Smooth muscle cell (in vitro differentiated cells): ENCODE results near the gene SAMD4A. TPM values are rescaled to one million over a fixed set of nuclear protein-coding genes. Genes with fewer than 3 reads are reported as not detected.

ENCODE experiments used
- DNase-seq: peaks from one replicate; lab custom pipeline; 2025; ENCODE audit not compliant: unreplicated experiment; lab: John Stamatoyannopoulos, UW
- H2AFZ ChIP-seq: fragments of 200-600 bp; sonication (generic); 2 replicates; pipeline ENCODE4 v1.6.0; 2016; ENCODE audit warnings: antibody characterized with exemption, low read depth, mild to moderate bottlenecking
- H3F3A ChIP-seq: fragments of 200-600 bp; sonication (generic); 2 replicates; pipeline ENCODE4 v1.6.0; 2017; ENCODE audit warnings: antibody characterized with exemption, low read depth
- H3K27ac ChIP-seq: fragments of 200-600 bp; sonication (generic); 2 replicates; pipeline ENCODE4 v1.5.1; 2016; ENCODE audit warnings: low read depth, mild to moderate bottlenecking
- H3K27me3 ChIP-seq: fragments of 200-600 bp; sonication (generic); 2 replicates; pipeline ENCODE4 v1.6.1; 2016; ENCODE audit warnings: low read depth, mild to moderate bottlenecking
- H3K36me3 ChIP-seq: fragments of 200-600 bp; sonication (generic); 2 replicates; pipeline ENCODE4 v1.5.1; 2016; ENCODE audit warnings: low read depth
- H3K4me1 ChIP-seq: fragments of 200-600 bp; sonication (generic); 2 replicates; pipeline ENCODE4 v1.5.1; 2016; ENCODE audit warnings: low read depth
- H3K4me2 ChIP-seq: fragments of 200-600 bp; sonication (generic); 2 replicates; pipeline ENCODE4 v1.6.0; 2016; ENCODE audit warnings: mild to moderate bottlenecking
- H3K4me3 ChIP-seq: fragments of 200-600 bp; sonication (generic); 2 replicates; pipeline ENCODE4 v1.5.1; 2016; ENCODE audit warnings: mild to moderate bottlenecking
- H3K79me2 ChIP-seq: fragments of 200-600 bp; sonication (generic); 2 replicates; pipeline ENCODE4 v1.6.0; 2016; ENCODE audit warnings: low read depth, mild to moderate bottlenecking
- H3K9ac ChIP-seq: fragments of 200-600 bp; sonication (generic); 2 replicates; pipeline ENCODE4 v1.6.0; 2016; ENCODE audit warnings: low read depth
- H3K9me3 ChIP-seq: fragments of 200-600 bp; sonication (generic); replicated peaks from 2 replicates; pipeline ENCODE4 v1.5.1; 2016; ENCODE audit warnings: low read depth
- H4K20me1 ChIP-seq: fragments of 200-600 bp; sonication (generic); 2 replicates; pipeline ENCODE4 v1.6.0; 2016; ENCODE audit warnings: low read depth
- whole genome bisulfite sequencing: methylation state at CpG from one replicate; pipeline ENCODE4 v1.1.7; 2016; ENCODE audit warnings: low lambda C conversion rate; 5-methylcytosine and 5-hydroxymethylcytosine counted together
- polyA plus RNA-seq: library from polyadenylated mRNA; unstranded; fragments of >200 nt; fragmentation: Nextera tagmentation; extraction: Ambion mirVana; gene quantifications from 2 replicates; pipeline ENCODE4 v1.2.1, GENCODE V29; 2016
- total RNA-seq: library from RNA; depleted of rRNA; stranded (reverse); fragments of >200 nt; gene quantifications from 2 replicates; pipeline ENCODE4 v1.2.3, GENCODE V29; 2014
- TF ChIP-seq, protein P1 (sequence below): fragments of 200-600 bp; sonication (generic); IDR thresholded peaks from 2 replicates; pipeline ENCODE4 v1.5.1; 2017; ENCODE audit warnings: borderline replicate concordance, mild to moderate bottlenecking, antibody characterized with exemption; ENCODE audit not compliant: insufficient read depth, poor library complexity, severe bottlenecking

Gene SAMD4A
- total and polyA plus RNA-seq, 2 experiments from 2014 or later, result 9.2 to 36.7 TPM

DNA sequence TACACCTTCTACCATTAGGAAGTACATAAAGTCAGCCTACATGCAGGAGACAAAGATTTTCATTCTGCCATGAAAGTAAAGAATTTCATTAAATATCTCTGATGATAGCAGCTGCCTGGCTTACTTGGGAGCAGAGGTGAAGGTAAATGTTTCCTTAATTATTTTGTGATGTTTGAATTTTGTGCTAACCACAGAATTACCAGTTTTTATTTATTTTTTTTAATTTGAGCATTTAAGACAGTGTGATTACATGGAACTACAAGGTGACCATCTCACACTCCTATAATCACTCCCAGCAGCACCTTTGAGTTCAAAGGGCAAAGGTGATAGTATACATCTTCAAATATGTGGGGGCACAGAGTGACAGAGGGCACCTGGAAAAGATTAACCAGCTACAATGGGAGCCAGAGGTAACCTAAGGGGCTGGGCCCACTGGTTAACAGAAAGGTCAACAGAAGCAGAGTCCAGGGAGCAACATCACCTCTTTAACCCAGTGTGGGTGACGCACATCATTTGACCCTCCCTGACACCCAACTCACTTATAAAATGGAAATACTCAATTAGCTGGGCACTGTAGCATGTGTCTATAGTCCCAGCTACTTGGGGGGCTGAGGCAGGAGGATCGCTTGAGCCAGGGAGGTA lies 270.7 kb downstream of the SAMD4A start:
- TF ChIP-seq, protein P1, sequence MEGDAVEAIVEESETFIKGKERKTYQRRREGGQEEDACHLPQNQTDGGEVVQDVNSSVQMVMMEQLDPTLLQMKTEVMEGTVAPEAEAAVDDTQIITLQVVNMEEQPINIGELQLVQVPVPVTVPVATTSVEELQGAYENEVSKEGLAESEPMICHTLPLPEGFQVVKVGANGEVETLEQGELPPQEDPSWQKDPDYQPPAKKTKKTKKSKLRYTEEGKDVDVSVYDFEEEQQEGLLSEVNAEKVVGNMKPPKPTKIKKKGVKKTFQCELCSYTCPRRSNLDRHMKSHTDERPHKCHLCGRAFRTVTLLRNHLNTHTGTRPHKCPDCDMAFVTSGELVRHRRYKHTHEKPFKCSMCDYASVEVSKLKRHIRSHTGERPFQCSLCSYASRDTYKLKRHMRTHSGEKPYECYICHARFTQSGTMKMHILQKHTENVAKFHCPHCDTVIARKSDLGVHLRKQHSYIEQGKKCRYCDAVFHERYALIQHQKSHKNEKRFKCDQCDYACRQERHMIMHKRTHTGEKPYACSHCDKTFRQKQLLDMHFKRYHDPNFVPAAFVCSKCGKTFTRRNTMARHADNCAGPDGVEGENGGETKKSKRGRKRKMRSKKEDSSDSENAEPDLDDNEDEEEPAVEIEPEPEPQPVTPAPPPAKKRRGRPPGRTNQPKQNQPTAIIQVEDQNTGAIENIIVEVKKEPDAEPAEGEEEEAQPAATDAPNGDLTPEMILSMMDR, result no peak
- WGBS, result 90% methylated on average over 2 of the region's 2 CpGs
- no peak overlapping the region for H3K27ac ChIP-seq
- no peaks in the 10 kb centered on the region for H3K9me3 ChIP-seq
- no peak overlapping the region for H2AFZ ChIP-seq
- no peak overlapping the region for H3K9ac ChIP-seq
- H3K4me2 ChIP-seq, result no peak overlapping the region
- H3F3A ChIP-seq, result no peaks in the 10 kb centered on the region
- no peaks in the 10 kb centered on the region for H3K36me3 ChIP-seq
- no peaks in the 10 kb centered on the region for H4K20me1 ChIP-seq
- H3K4me1 ChIP-seq, result no peaks in the 10 kb centered on the region
- DNase-seq, result no peak
- H3K4me3 ChIP-seq, result no peak overlapping the region
- no peaks in the 10 kb centered on the region for H3K79me2 ChIP-seq
- H3K27me3 ChIP-seq, result no peaks in the 10 kb centered on the region

DNA sequence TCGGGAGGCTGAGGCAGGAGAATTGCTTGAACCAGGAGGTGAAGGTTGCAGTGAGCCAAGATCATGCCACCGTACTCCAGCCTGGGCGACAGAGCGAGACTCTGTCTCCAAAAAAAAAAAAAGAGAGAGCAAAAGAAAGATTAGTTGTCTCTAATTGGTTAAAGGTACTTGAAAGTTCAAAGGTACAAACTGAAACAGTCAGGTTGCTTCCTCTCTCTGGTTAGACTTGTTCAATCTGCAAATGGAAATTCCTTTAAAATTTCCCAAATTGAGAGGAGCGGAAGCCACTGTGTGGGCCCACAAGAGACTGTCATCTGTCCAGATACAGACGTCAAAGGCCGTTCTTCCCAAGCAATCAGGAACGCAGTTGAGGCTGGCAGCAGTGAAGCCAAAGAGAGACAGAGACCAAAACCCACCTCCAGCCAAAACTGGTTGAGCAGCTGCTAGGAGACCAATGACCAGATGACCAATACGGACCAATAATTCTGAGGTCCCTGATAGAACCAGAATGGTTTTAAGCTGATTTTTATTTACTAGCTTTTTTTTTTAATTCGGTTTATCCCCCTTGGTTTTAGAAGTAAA lies 272.1 kb downstream of the SAMD4A start:
- Histone ChIP-seq H3K4me2 (no peak overlapping the region), H3K4me1 (no peaks in the 10 kb centered on the region), H2AFZ (no peak overlapping the region), H3F3A (no peaks in the 10 kb centered on the region), H3K36me3 (no peaks in the 10 kb centered on the region), H3K27me3 (no peaks in the 10 kb centered on the region), H3K9me3 (no peaks in the 10 kb centered on the region), H3K79me2 (no peaks in the 10 kb centered on the region), H3K4me3 (no peak overlapping the region), H3K27ac (no peak overlapping the region), H4K20me1 (no peaks in the 10 kb centered on the region), H3K9ac (no peak overlapping the region)
- no peak for DNase-seq
- 88% methylated on average over 10 of the region's 10 CpGs for WGBS
- TF ChIP-seq, protein P1, result no peak

DNA sequence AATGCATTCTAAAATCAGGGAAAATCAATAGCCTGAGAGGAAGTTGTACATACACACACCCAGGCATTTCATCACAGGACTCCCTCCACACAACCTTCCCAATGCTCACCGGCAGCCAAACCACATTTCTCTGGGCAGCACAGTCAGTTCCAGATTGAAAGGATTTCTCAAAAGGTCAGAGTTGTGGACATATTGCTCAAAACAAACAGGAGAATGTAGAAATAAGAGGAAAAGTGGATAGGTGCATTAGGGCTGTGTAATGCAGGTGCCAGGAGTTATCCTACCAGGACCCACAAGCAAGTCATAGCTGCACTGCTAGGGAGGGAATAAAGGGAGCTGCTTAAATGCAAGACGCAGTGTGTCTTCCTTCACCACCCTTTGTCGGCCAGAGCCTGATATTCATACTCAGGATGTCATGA lies 272.8 kb downstream of the SAMD4A start:
- Histone ChIP-seq H3K27me3 (no peaks in the 10 kb centered on the region), H4K20me1 (no peaks in the 10 kb centered on the region), H3K4me1 (no peaks in the 10 kb centered on the region), H2AFZ (no peak overlapping the region), H3K4me3 (no peak overlapping the region), H3K36me3 (no peaks in the 10 kb centered on the region), H3K79me2 (no peaks in the 10 kb centered on the region), H3K27ac (no peak overlapping the region), H3K9ac (no peak overlapping the region), H3K4me2 (no peak overlapping the region), H3K9me3 (no peaks in the 10 kb centered on the region), H3F3A (no peaks in the 10 kb centered on the region)
- TF ChIP-seq, protein P1, result no peak
- DNase-seq, result no peak
- WGBS, result 83% methylated on average over 3 of the region's 3 CpGs

DNA sequence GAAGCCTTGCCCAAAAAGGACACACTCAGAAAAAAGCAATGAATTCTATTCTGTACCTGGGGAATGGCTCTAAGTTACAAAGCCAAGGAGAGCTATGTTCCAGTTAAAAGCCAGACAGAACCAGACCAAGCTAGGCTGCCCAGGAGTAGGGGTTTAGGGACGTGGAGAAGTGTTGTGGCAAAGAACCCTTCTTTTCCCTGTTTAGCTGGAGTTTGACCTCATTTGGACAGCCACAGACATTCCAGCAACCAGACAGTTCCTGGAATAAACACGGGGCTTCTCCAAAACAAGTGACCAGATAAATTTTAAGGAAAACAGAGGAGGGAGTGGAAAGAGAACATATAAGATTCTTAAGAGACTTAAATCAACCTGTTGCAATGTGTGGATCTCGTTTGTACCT lies 273.4 kb downstream of the SAMD4A start:
- no peaks in the 10 kb centered on the region for H3K79me2 ChIP-seq
- DNase-seq, result no peak
- no peak overlapping the region for H3K4me2 ChIP-seq
- 87% methylated on average over 3 of the region's 3 CpGs for WGBS
- no peak overlapping the region for H2AFZ ChIP-seq
- H3K4me3 ChIP-seq, result no peak overlapping the region
- no peaks in the 10 kb centered on the region for H3F3A ChIP-seq
- H3K27ac ChIP-seq, result no peak overlapping the region
- no peak overlapping the region for H3K9ac ChIP-seq
- no peaks in the 10 kb centered on the region for H4K20me1 ChIP-seq
- TF ChIP-seq, protein P1, result no peak
- no peaks in the 10 kb centered on the region for H3K27me3 ChIP-seq
- H3K9me3 ChIP-seq, result no peaks in the 10 kb centered on the region
- no peaks in the 10 kb centered on the region for H3K36me3 ChIP-seq
- no peaks in the 10 kb centered on the region for H3K4me1 ChIP-seq
